ENCODE results near the gene INPP1. TPM values are rescaled to one million over a fixed set of nuclear protein-coding genes. Genes with fewer than 3 reads are reported as not detected.

The INPP1 gene
- total and polyA plus RNA-seq, 4 donors: 9.1 to 13.2 (median 12.4) TPM

DNA sequence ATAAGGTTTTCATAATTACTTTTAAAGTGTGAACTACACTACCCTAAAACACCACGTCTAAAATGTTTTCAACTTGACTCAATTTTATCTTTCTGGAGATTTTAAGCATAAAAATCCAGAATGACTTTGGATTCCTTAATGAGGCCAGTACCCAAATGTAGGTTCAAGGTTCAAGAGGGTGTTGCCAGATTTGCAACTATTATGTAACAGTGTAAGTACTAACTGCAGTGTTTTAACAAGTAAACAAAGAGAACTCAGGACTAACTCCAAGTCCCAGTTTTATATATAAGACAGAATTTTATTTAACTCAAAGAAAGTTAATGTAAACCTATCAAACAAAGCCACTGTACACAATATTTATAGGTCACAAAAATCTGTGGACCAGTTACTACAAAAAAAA is 29.5 kb upstream of the INPP1 start:
- Histone ChIP-seq H3K36me3 (ENCODE audit: control insufficient read depth in 4 of 4, insufficient read depth in 3 of 4, low read depth in 1 of 4, low read length in 3 of 4) (peaks cover 0 to 4% (median 3%) of the 10 kb centered on the region in 4 donors), H3K27me3 (ENCODE audit: control insufficient read depth in 4 of 4, insufficient read depth in 4 of 4, low read length in 3 of 4) (no peaks in the 10 kb centered on the region), H3K27ac (ENCODE audit: low read depth in 1 of 2, low read length in 2 of 2) (no peak overlapping the region), H3K4me3 (ENCODE audit: low read depth in 1 of 3, low read length in 3 of 3) (no peak overlapping the region), H3K4me1 (ENCODE audit: control insufficient read depth in 4 of 4, insufficient read depth in 4 of 4, low read length in 3 of 4) (peaks cover 2 to 47% (median 37%) of the 10 kb centered on the region in 4 donors), H3K9me3 (ENCODE audit: control insufficient read depth in 4 of 4, low read length in 3 of 4) (no peaks in the 10 kb centered on the region), H3K9ac (ENCODE audit: low read depth in 1 of 2, low read length in 2 of 2) (peak overlapping the region in 1 of 2 donors; percentile 9)
- TF ChIP-seq TAF1 (conservative IDR thresholded peaks at IDR 0.05) (no peak), MAX (IDR thresholded peaks at IDR 0.05) (peak; percentile 33), RXRA (IDR thresholded peaks at IDR 0.05) (peak; percentile 61 to 64), JUND (IDR thresholded peaks at IDR 0.05) (peak in 1 of 2 donors; percentile 36), EGR1 (IDR thresholded peaks at IDR 0.05; ENCODE audit: low read depth in 2 of 2) (no peak), HNF4A (conservative IDR thresholded peaks at IDR 0.05) (peak; percentile 87 to 89), ZBTB33 (IDR thresholded peaks at IDR 0.05) (peak; percentile 18), FOXA2 (IDR thresholded peaks at IDR 0.05) (peak; percentile 53), FOXA1 (IDR thresholded peaks at IDR 0.05) (no peak), HNF4G (IDR thresholded peaks at IDR 0.05) (peak; percentile 50), YY1 (IDR thresholded peaks at IDR 0.05) (peak; percentile 25), SP1 (IDR thresholded peaks at IDR 0.05) (peak; percentile 54)
- TF ChIP-seq, protein P1, sequence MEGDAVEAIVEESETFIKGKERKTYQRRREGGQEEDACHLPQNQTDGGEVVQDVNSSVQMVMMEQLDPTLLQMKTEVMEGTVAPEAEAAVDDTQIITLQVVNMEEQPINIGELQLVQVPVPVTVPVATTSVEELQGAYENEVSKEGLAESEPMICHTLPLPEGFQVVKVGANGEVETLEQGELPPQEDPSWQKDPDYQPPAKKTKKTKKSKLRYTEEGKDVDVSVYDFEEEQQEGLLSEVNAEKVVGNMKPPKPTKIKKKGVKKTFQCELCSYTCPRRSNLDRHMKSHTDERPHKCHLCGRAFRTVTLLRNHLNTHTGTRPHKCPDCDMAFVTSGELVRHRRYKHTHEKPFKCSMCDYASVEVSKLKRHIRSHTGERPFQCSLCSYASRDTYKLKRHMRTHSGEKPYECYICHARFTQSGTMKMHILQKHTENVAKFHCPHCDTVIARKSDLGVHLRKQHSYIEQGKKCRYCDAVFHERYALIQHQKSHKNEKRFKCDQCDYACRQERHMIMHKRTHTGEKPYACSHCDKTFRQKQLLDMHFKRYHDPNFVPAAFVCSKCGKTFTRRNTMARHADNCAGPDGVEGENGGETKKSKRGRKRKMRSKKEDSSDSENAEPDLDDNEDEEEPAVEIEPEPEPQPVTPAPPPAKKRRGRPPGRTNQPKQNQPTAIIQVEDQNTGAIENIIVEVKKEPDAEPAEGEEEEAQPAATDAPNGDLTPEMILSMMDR (IDR thresholded peaks at IDR 0.05; ENCODE audit: low read depth, low read length, missing input control): no peak
- no peak for DNase-seq (ENCODE audit: low spot score)
- WGBS: 24% methylated on average over 1 of the region's 1 CpG

GRCh38 chr2:190315273-190315672 is 28.1 kb upstream of the INPP1 start:
- Histone ChIP-seq H3K27me3 (ENCODE audit: control insufficient read depth in 4 of 4, insufficient read depth in 4 of 4, low read length in 3 of 4) (no peaks in the 10 kb centered on the region), H3K9ac (ENCODE audit: low read depth in 1 of 2, low read length in 2 of 2) (no peak overlapping the region), H3K36me3 (ENCODE audit: control insufficient read depth in 4 of 4, insufficient read depth in 3 of 4, low read depth in 1 of 4, low read length in 3 of 4) (peaks cover 0 to 4% (median 0%) of the 10 kb centered on the region in 4 donors), H3K4me3 (ENCODE audit: low read depth in 1 of 3, low read length in 3 of 3) (no peak overlapping the region), H3K27ac (ENCODE audit: low read depth in 1 of 2, low read length in 2 of 2) (peak overlapping the region in 1 of 2 donors; percentile 41), H3K9me3 (ENCODE audit: control insufficient read depth in 4 of 4, low read length in 3 of 4) (no peaks in the 10 kb centered on the region), H3K4me1 (ENCODE audit: control insufficient read depth in 4 of 4, insufficient read depth in 4 of 4, low read length in 3 of 4) (peaks cover 2 to 49% (median 39%) of the 10 kb centered on the region in 4 donors)
- DNase-seq (ENCODE audit: low spot score): no peak
- TF ChIP-seq NR2F2 (IDR thresholded peaks at IDR 0.05) (no peak), HNF4A (conservative IDR thresholded peaks at IDR 0.05) (no peak), MAX (IDR thresholded peaks at IDR 0.05) (no peak), FOXA1 (IDR thresholded peaks at IDR 0.05) (no peak), GABPA (IDR thresholded peaks at IDR 0.05 in 1 of 2, conservative IDR thresholded peaks at IDR 0.05 in 1 of 2) (no peak), FOXA2 (IDR thresholded peaks at IDR 0.05) (no peak), TAF1 (conservative IDR thresholded peaks at IDR 0.05) (no peak), HNF4G (IDR thresholded peaks at IDR 0.05) (no peak), JUND (IDR thresholded peaks at IDR 0.05) (no peak), EGR1 (IDR thresholded peaks at IDR 0.05; ENCODE audit: low read depth in 2 of 2) (no peak), SP1 (IDR thresholded peaks at IDR 0.05) (no peak), ZBTB33 (IDR thresholded peaks at IDR 0.05) (no peak)
- TF ChIP-seq, protein P2, sequence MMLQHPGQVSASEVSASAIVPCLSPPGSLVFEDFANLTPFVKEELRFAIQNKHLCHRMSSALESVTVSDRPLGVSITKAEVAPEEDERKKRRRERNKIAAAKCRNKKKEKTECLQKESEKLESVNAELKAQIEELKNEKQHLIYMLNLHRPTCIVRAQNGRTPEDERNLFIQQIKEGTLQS (IDR thresholded peaks at IDR 0.05): no peak
- TF ChIP-seq, protein P1 (IDR thresholded peaks at IDR 0.05; ENCODE audit: low read depth, low read length, missing input control): no peak
- WGBS: 31% methylated on average over 2 of the region's 2 CpGs

Data from liver (tissue), 9 donors.